ENCODE results near the gene TTC38. TPM values are rescaled to one million over a fixed set of nuclear protein-coding genes. Genes with fewer than 3 reads are reported as not detected.

The TTC38 gene
- total RNA-seq, 1 experiment from 2014 or later, result 31.5 TPM

- H3K4ac ChIP-seq (ENCODE audit: low read depth, low read length), result no peak overlapping the region
- no peak overlapping the region for H3K4me2 ChIP-seq (ENCODE audit: insufficient read depth, insufficient read length, low read length)
- no peak overlapping the region for H4K5ac ChIP-seq (ENCODE audit: insufficient read length, low read depth, low read length)
- no peak overlapping the region for H2AK5ac ChIP-seq (ENCODE audit: insufficient read length, low read length)
- no peak overlapping the region for H3K23ac ChIP-seq (ENCODE audit: insufficient read length, low read depth, low read length)
- no peak overlapping the region for H4K8ac ChIP-seq (replicated peaks; ENCODE audit: insufficient read length, low read depth, low read length)
- no peaks in the 10 kb centered on the region for H3K79me1 ChIP-seq (ENCODE audit: insufficient read depth, low read depth, low read length, poor library complexity, severe bottlenecking)
- no peak overlapping the region for H3K4me3 Mint-ChIP-seq
- no peak overlapping the region for H3K56ac ChIP-seq (ENCODE audit: insufficient read length, low read depth, low read length)
- no peak overlapping the region for H2BK12ac ChIP-seq (ENCODE audit: insufficient read length, low read depth, low read length)
- WGBS (ENCODE audit: extremely low coverage, insufficient read length, low lambda C conversion rate), result no CpG with 5 or more reads among the region's 3 CpGs
- peaks cover 22 to 55% (median 55%) of the 10 kb centered on the region in 3 experiments; a peak in 6 of 7 replicates for H3K36me3 Mint-ChIP-seq (ENCODE audit: insufficient read depth in 1 of 3, low read depth in 3 of 3)
- H3K18ac ChIP-seq (ENCODE audit: insufficient read length, low read depth, low read length), result no peak overlapping the region
- no peak overlapping the region for H4K91ac ChIP-seq (ENCODE audit: insufficient read length, low read depth, low read length)
- H3K27ac ChIP-seq (ENCODE audit: insufficient read length, low read depth, low read length), result no peak overlapping the region
- H3K27ac Mint-ChIP-seq, result 0 out of 7 replicates have a peak overlapping the region, but pooled peaks of 1 of the 3 experiments have one; percentile 52
- no peak overlapping the region for H2BK15ac ChIP-seq (ENCODE audit: low read depth, low read length)
- H3K9me3 Mint-ChIP-seq, result peaks cover 0 to 5% of the 10 kb centered on the region in 2 experiments; a peak in 1 of 5 replicates
- H2AFZ ChIP-seq (ENCODE audit: low read length), result no peak overlapping the region
- H2BK120ac ChIP-seq (ENCODE audit: low read depth, low read length, poor library complexity, severe bottlenecking), result no peak overlapping the region
- no peaks in the 10 kb centered on the region for H3K27me3 Mint-ChIP-seq (ENCODE audit: low read depth)
- no peak for DNase-seq
- TF ChIP-seq, protein P1, sequence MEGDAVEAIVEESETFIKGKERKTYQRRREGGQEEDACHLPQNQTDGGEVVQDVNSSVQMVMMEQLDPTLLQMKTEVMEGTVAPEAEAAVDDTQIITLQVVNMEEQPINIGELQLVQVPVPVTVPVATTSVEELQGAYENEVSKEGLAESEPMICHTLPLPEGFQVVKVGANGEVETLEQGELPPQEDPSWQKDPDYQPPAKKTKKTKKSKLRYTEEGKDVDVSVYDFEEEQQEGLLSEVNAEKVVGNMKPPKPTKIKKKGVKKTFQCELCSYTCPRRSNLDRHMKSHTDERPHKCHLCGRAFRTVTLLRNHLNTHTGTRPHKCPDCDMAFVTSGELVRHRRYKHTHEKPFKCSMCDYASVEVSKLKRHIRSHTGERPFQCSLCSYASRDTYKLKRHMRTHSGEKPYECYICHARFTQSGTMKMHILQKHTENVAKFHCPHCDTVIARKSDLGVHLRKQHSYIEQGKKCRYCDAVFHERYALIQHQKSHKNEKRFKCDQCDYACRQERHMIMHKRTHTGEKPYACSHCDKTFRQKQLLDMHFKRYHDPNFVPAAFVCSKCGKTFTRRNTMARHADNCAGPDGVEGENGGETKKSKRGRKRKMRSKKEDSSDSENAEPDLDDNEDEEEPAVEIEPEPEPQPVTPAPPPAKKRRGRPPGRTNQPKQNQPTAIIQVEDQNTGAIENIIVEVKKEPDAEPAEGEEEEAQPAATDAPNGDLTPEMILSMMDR (conservative IDR thresholded peaks at IDR 0.05), result no peak
- H3T11ph ChIP-seq (ENCODE audit: low read length), result no peak overlapping the region
- H4K20me1 ChIP-seq (ENCODE audit: control insufficient read depth, insufficient read depth, insufficient read length), result no peaks in the 10 kb centered on the region
- H2BK5ac ChIP-seq (ENCODE audit: insufficient read length, low read length), result no peak overlapping the region
- no peaks in the 10 kb centered on the region for H3K79me2 ChIP-seq (ENCODE audit: insufficient read depth, low read length)
- H3K4me1 ChIP-seq (ENCODE audit: insufficient read depth, low read length), result no peaks in the 10 kb centered on the region
- no peak overlapping the region for H3K9ac ChIP-seq (ENCODE audit: extremely low read depth, insufficient read length, low read length)
- no peaks in the 10 kb centered on the region for H3K4me1 Mint-ChIP-seq
- no peaks in the 10 kb centered on the region for H3K23me2 ChIP-seq (ENCODE audit: insufficient read length, low read depth, low read length, poor library complexity, severe bottlenecking)
- H3K9me3 ChIP-seq (ENCODE audit: control insufficient read depth, low read depth, low read length), result no peaks in the 10 kb centered on the region
- H3K14ac ChIP-seq (ENCODE audit: insufficient read depth, low read length), result no peak overlapping the region
- H2BK20ac ChIP-seq (ENCODE audit: low read depth, low read length, poor library complexity, severe bottlenecking), result no peak overlapping the region
- H3K27me3 ChIP-seq (ENCODE audit: insufficient read depth, low read length), result no peaks in the 10 kb centered on the region
These were observed 7.8 kb downstream of the TTC38 start for GRCh38 chr22:46275455-46276122.

Measured in H9 (cell line).